Measurements from ENCODE around the gene GTF2F1.

Gene GTF2F1

GRCh38 chr19:6333439-6333838 lies 59.5 kb downstream of the GTF2F1 start, which contains the start of gene ACER1:
ACER1 (minus strand) TSS chr19:6333612; CDS start chr19:6333551, 61 bp downstream.
- H3K36me3 ChIP-seq (ENCODE audit: control insufficient read depth in 2 of 2, insufficient read depth in 2 of 2, low read length in 2 of 2) = no peaks in the 10 kb centered on the region
- H3K27ac ChIP-seq (ENCODE audit: low read depth in 2 of 2, low read length in 2 of 2) = no peak within 1 kb of the TSS
- no peak within 1 kb of the TSS for H3K9ac ChIP-seq (ENCODE audit: low read depth in 1 of 2, low read length in 2 of 2)
- no peak within 1 kb of the TSS for H3K4me3 ChIP-seq (ENCODE audit: low read length in 2 of 2)
- H3K9me3 ChIP-seq (ENCODE audit: control insufficient read depth in 2 of 2, low read length in 2 of 2) = no peaks in the 10 kb centered on the region
- no peaks in the 10 kb centered on the region for H3K27me3 ChIP-seq (ENCODE audit: control insufficient read depth in 2 of 2, insufficient read depth in 2 of 2, low read length in 2 of 2)
- H3K4me1 ChIP-seq (ENCODE audit: control insufficient read depth in 2 of 2, insufficient read depth in 2 of 2, low read length in 2 of 2) = no peaks in the 10 kb centered on the region

All from mucosa of rectum (tissue), 2 donors.